SHP77 (cell line): Measurements from ENCODE around the gene TMEM269.

ENCODE experiments used
- DNase-seq, 2 experiments: peaks; one replicate each; lab custom pipeline; 2025; lab: John Stamatoyannopoulos, UW

The TMEM269 gene

GRCh38 chr1:42822800-42823392 is 38.1 kb downstream of the TMEM269 start:
- peak; percentile 27 to 29 for DNase-seq

- DNase-seq, result no peak
Measured at GRCh38 chr1:42824481-42825035, 39.8 kb downstream of the TMEM269 start.

GRCh38 chr1:42825036-42825851 is 40.5 kb downstream of the TMEM269 start:
- no peak for DNase-seq

GRCh38 chr1:42830631-42831030 is 45.8 kb downstream of the TMEM269 start:
- no peak for DNase-seq

- no peak for DNase-seq
Measured at GRCh38 chr1:42831273-42831672, 46.5 kb downstream of the TMEM269 start.

GRCh38 chr1:42832641-42833240 is 48.0 kb downstream of the TMEM269 start:
- no peak for DNase-seq

GRCh38 chr1:42833981-42834380 is 49.2 kb downstream of the TMEM269 start:
- DNase-seq, result no peak

GRCh38 chr1:42834803-42835202 is 50.0 kb downstream of the TMEM269 start:
- no peak for DNase-seq

GRCh38 chr1:42835422-42835821 is 50.6 kb downstream of the TMEM269 start:
- no peak for DNase-seq

- no peak for DNase-seq
Measured at GRCh38 chr1:42837709-42838108, 52.9 kb downstream of the TMEM269 start.

- no peak for DNase-seq
Measured at GRCh38 chr1:42838482-42839190, 53.8 kb downstream of the TMEM269 start.

- DNase-seq, result no peak
Measured at GRCh38 chr1:42841010-42841409, 56.2 kb downstream of the TMEM269 start.

GRCh38 chr1:42841440-42842147 is 56.8 kb downstream of the TMEM269 start:
- no peak for DNase-seq

- no peak for DNase-seq
Measured at GRCh38 chr1:42844592-42845140, 59.9 kb downstream of the TMEM269 start.

GRCh38 chr1:42845193-42845592 is 60.4 kb downstream of the TMEM269 start:
- no peak for DNase-seq

- no peak for DNase-seq
Measured at GRCh38 chr1:42845866-42846256, 61.1 kb downstream of the TMEM269 start.

- DNase-seq, result peak; percentile 96 to 98
Measured at GRCh38 chr1:42846257-42847110, 61.7 kb downstream of the TMEM269 start, which contains the start of gene ZNF691. TSS of gene ZNF691 (plus strand) at chr1:42846613. CDS start at chr1:42849659, 3,046 bp downstream.

GRCh38 chr1:42847111-42847595 is 62.4 kb downstream of the TMEM269 start:
- no peak for DNase-seq

GRCh38 chr1:42847721-42848460 is 63.1 kb downstream of the TMEM269 start:
- no peak for DNase-seq
